ENCODE measurements around the gene YARS1.

DNA sequence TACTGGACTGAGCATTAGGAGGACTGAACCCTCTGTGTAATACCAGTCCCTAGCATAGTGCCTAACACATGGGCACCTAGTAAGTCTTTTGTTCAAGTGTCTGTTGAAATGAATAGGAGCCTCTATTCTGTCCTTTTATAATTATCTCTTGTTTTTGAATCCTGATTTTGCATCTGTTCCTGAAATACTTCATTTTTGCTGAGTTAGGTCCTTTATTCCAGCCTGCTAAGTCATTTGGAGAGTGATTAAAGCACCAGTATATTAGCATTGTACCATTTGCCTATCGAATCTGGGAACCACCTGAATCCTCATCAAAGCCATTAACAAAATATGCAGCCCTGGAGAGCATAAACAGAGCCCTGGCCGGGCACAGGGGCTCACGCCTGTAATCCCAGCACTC, 32.3 kb downstream of the YARS1 start:
- TF ChIP-seq EZH2 (IDR thresholded peaks at IDR 0.05; ENCODE audit: insufficient read depth, poor library complexity, severe bottlenecking) (no peak), EZH2phosphoT487 (IDR thresholded peaks at IDR 0.05; ENCODE audit: insufficient read depth, low read depth) (no peak)
